ENCODE measurements around the gene PRR19.

DNA sequence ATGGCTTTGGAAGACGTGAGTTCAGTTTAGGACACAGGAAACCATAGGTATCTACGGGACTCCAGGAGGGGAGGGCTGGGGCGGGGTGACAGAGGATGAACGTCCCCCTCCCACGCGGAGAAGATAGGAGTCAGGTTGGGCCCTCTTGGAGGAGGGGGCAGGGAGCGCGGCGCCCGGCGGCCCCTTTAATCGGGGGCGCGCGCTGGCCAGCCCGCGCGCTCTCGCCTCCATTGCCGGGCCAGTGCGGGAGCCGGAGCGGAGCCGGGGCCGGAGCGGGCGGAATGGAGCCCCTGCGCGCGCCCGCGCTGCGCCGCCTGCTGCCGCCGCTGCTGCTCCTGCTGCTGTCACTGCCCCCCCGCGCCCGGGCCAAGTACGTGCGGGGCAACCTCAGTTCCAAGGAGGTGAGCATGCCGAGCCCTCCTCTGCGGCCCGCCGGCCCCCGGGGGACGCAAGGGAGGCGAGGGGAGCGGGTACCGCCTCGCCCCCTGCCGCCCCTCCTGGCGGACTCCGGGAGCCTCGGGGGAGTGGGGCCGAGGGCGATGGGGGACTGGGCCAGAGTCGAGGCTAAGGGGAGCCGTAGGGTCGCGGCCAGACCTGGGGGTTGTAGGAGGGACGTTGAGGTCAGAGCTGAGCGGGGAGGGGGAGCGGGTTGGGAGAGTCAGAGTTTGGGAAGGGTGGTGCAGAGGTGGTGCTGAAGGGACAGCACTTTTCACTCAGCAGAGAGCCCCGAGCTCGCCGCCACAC, 11.3 kb downstream of the PRR19 start, which contains the start of gene TMEM145:
- TF ChIP-seq CTCF (IDR thresholded peaks at IDR 0.05; ENCODE audit: low read length) (peak; percentile 35), EZH2 (IDR thresholded peaks at IDR 0.05; ENCODE audit: borderline replicate concordance, low read length) (no peak)
